GM12892 (cell line): ENCODE results near the gene PTX4.

Source experiments
- POLR2A ChIP-seq: IDR thresholded peaks from 2 replicates; pipeline ENCODE4 v1.6.1; 2011; ENCODE audit warnings: low read depth, low read length, control low read depth
- POLR2AphosphoS5 ChIP-seq: IDR thresholded peaks from 2 replicates; pipeline ENCODE4 v1.6.1; 2011; ENCODE audit warnings: low read depth, low read length, control low read depth
- TAF1 ChIP-seq: IDR thresholded peaks from 2 replicates; pipeline ENCODE4 v1.6.1; 2011; ENCODE audit warnings: low read depth, mild to moderate bottlenecking, control low read depth, low read length, borderline replicate concordance

DNA sequence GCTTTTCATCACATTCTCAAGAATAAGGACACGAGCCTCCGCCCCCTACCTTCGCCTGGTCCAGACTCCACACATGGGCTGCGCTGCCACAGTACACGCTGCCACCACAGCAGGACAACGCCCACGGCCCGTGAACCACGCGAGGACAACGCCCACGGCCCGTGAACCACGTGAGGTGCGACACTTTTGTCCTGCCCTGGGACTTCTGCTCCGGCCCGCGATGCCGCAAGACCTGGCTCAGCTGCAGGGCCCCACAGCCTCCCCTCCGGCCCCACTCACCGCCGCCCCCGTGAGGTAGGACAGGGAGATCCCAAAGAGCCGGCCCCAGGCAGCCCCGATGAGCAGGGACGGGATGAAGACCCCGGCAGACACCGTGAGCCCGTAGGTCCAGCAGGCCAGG lies 38.5 kb downstream of the PTX4 start:
- TF ChIP-seq POLR2AphosphoS5 (no peak), POLR2A (no peak), TAF1 (no peak)
